GM12878 (cell line): Measurements from ENCODE around the gene PAM.

Source experiments
- BACH1 ChIP-seq: fragments of 450-650 bp; IDR thresholded peaks from 2 replicates; pipeline ENCODE4 v1.6.1; 2017; ENCODE audit warnings: mild to moderate bottlenecking, borderline replicate concordance
- CHD2 ChIP-seq: IDR thresholded peaks from 2 replicates; pipeline ENCODE4 v1.6.1; 2011; ENCODE audit warnings: low read depth, low read length, improper control_type of control experiment, borderline replicate concordance
- CREB1 ChIP-seq: IDR thresholded peaks from 2 replicates; pipeline ENCODE4 v1.6.1; 2012; ENCODE audit warnings: low read depth, mild to moderate bottlenecking, inconsistent platforms
- CTCF ChIP-seq, 3 experiments: IDR thresholded peaks in 2 of 3; conservative IDR thresholded peaks in 1 of 3; 2 replicates each; pipeline ENCODE4 v1.5.1; 2011; ENCODE audit warnings: low read depth in 3 of 3, low read length in 3 of 3, mild to moderate bottlenecking in 3 of 3, control low read depth in 2 of 3, moderate library complexity in 2 of 3, inconsistent platforms in 1 of 3, mixed read lengths in 1 of 3; ENCODE audit not compliant: control insufficient read depth in 2 of 3, insufficient read depth in 1 of 3; ENCODE audit errors: extremely low read depth in 1 of 3
- MAX ChIP-seq: IDR thresholded peaks from 2 replicates; pipeline ENCODE4 v1.6.1; 2012; ENCODE audit warnings: low read depth, low read length, improper control_type of control experiment
- POLR2A ChIP-seq: IDR thresholded peaks from 2 replicates; pipeline ENCODE4 v1.6.1; 2011; ENCODE audit warnings: low read depth, mild to moderate bottlenecking, low read length
- RCOR1 ChIP-seq: conservative IDR thresholded peaks from 2 replicates; pipeline ENCODE4 v1.6.1; 2012; ENCODE audit warnings: low read depth, low read length, improper control_type of control experiment
- SIN3A ChIP-seq: IDR thresholded peaks from 2 replicates; pipeline ENCODE4 v1.6.1; 2012; ENCODE audit warnings: low read depth, low read length, improper control_type of control experiment
- TAF1 ChIP-seq: IDR thresholded peaks from 2 replicates; pipeline ENCODE4 v1.6.1; 2011; ENCODE audit warnings: mild to moderate bottlenecking, low read depth, low read length, borderline replicate concordance
- TF ChIP-seq, protein P1 (sequence below): fragments of 450-650 bp; IDR thresholded peaks from 2 replicates; pipeline ENCODE4 v1.6.1; 2017; ENCODE audit warnings: mild to moderate bottlenecking, moderate library complexity

DNA sequence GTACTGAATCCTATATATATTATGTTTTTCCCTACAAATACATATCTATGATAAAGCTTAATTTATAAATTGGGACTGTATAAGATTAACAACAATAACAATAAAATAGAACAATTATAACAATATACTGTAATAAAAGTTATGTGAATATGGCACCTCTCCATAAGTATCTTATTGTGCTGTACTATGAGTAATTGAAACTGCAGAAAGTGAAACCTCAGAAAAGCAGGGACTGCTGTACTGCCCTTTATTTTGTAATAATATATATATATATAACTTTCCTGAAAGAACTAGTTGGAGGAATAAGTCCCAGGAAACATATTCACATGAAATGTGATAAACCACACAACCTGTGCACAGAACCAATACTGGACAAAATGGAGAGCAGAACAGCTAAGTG lies 77.3 kb downstream of the PAM start:
- no peak for TF ChIP-seq CTCF (IDR thresholded peaks at IDR 0.05 in 2 of 3, conservative IDR thresholded peaks at IDR 0.05 in 1 of 3; ENCODE audit: control insufficient read depth in 2 of 3, extremely low read depth in 1 of 3, insufficient read depth in 1 of 3, low read depth in 3 of 3, low read length in 3 of 3)
- TF ChIP-seq SIN3A, result no peak
- no peak for TF ChIP-seq CHD2
- no peak for TF ChIP-seq BACH1
- no peak for TF ChIP-seq RCOR1
- TF ChIP-seq TAF1, result no peak
- no peak for TF ChIP-seq POLR2A
- TF ChIP-seq CREB1, result no peak
- no peak for TF ChIP-seq MAX
- TF ChIP-seq, protein P1, sequence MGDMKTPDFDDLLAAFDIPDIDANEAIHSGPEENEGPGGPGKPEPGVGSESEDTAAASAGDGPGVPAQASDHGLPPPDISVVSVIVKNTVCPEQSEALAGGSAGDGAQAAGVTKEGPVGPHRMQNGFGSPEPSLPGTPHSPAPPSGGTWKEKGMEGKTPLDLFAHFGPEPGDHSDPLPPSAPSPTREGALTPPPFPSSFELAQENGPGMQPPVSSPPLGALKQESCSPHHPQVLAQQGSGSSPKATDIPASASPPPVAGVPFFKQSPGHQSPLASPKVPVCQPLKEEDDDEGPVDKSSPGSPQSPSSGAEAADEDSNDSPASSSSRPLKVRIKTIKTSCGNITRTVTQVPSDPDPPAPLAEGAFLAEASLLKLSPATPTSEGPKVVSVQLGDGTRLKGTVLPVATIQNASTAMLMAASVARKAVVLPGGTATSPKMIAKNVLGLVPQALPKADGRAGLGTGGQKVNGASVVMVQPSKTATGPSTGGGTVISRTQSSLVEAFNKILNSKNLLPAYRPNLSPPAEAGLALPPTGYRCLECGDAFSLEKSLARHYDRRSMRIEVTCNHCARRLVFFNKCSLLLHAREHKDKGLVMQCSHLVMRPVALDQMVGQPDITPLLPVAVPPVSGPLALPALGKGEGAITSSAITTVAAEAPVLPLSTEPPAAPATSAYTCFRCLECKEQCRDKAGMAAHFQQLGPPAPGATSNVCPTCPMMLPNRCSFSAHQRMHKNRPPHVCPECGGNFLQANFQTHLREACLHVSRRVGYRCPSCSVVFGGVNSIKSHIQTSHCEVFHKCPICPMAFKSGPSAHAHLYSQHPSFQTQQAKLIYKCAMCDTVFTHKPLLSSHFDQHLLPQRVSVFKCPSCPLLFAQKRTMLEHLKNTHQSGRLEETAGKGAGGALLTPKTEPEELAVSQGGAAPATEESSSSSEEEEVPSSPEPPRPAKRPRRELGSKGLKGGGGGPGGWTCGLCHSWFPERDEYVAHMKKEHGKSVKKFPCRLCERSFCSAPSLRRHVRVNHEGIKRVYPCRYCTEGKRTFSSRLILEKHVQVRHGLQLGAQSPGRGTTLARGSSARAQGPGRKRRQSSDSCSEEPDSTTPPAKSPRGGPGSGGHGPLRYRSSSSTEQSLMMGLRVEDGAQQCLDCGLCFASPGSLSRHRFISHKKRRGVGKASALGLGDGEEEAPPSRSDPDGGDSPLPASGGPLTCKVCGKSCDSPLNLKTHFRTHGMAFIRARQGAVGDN, result no peak
